ENCODE results near the gene MRI1. TPM values are rescaled to one million over a fixed set of nuclear protein-coding genes. Genes with fewer than 3 reads are reported as not detected.
"Not testable (repeated sequence)": the region's sequence is repeated elsewhere in the genome, so short reads cannot be mapped to it uniquely, and the experiment has no call there.

The MRI1 gene
- total RNA-seq, 4 donors from 2014 or later = 72.8 to 133 (median 92.1) TPM

- intact Hi-C loops (cut with DNase I; ENCODE audit: low total_unique reads) = no loop called here
- WGBS, 2 donors = 86 to 90% methylated on average over 16 of the region's 16 CpGs
- no peak for DNase-seq (ENCODE audit: low spot score in 2 of 2)
- TF ChIP-seq POLR2A (IDR thresholded peaks at IDR 0.05) = no peak
- no peak for TF ChIP-seq CTCF (IDR thresholded peaks at IDR 0.05)
- H3K4me3 ChIP-seq (ENCODE audit: low read depth, poor library complexity, severe bottlenecking) = no peak overlapping the region
Observed at GRCh38 chr19:13751436-13751835, 12.9 kb upstream of the MRI1 start.

- WGBS, 2 donors = 86 to 90% methylated on average over 7 of the region's 7 CpGs
- intact Hi-C loops (cut with DNase I; ENCODE audit: low total_unique reads); DNase-seq (ENCODE audit: low spot score in 2 of 2); H3K4me3 ChIP-seq (ENCODE audit: low read depth, poor library complexity, severe bottlenecking): not testable (repeated sequence)
Observed at GRCh38 chr19:13753622-13754021, 10.7 kb upstream of the MRI1 start.

- TF ChIP-seq POLR2A (IDR thresholded peaks at IDR 0.05) (no peak), CTCF (IDR thresholded peaks at IDR 0.05) (no peak)
- intact Hi-C loops (cut with DNase I; ENCODE audit: low total_unique reads) = no loop called here
- H3K4me3 ChIP-seq (ENCODE audit: low read depth, poor library complexity, severe bottlenecking) = no peak overlapping the region
- WGBS, 2 donors = 99% methylated on average over 9 of the region's 9 CpGs
- no peak for DNase-seq (ENCODE audit: low spot score in 2 of 2)
Observed at GRCh38 chr19:13756210-13756609, 8.1 kb upstream of the MRI1 start.

- no peak for DNase-seq (ENCODE audit: low spot score in 2 of 2)
- intact Hi-C loops (cut with DNase I; ENCODE audit: low total_unique reads) = no loop called here
- WGBS, 2 donors = 82% methylated on average over 15 of the region's 15 CpGs
- no peak overlapping the region for H3K4me3 ChIP-seq (ENCODE audit: low read depth, poor library complexity, severe bottlenecking)
- TF ChIP-seq CTCF (IDR thresholded peaks at IDR 0.05) = no peak
- TF ChIP-seq POLR2A (IDR thresholded peaks at IDR 0.05) = no peak
Observed at GRCh38 chr19:13757805-13758772, 6.2 kb upstream of the MRI1 start.

GRCh38 chr19:13758795-13759194, 5.5 kb upstream of the MRI1 start:
- TF ChIP-seq CTCF (IDR thresholded peaks at IDR 0.05) (no peak), POLR2A (IDR thresholded peaks at IDR 0.05) (no peak)
- no peak for DNase-seq (ENCODE audit: low spot score in 2 of 2)
- H3K4me3 ChIP-seq (ENCODE audit: low read depth, poor library complexity, severe bottlenecking) = no peak overlapping the region
- intact Hi-C loops (cut with DNase I; ENCODE audit: low total_unique reads) = no loop called here
- 93 to 95% methylated on average over 24 of the region's 24 CpGs for WGBS, 2 donors

- DNase-seq (ENCODE audit: low spot score in 2 of 2) = no peak
- WGBS, 2 donors = 86 to 89% methylated on average over 8 of the region's 8 CpGs
- intact Hi-C loops (cut with DNase I; ENCODE audit: low total_unique reads) = no loop called here
- no peak overlapping the region for H3K4me3 ChIP-seq (ENCODE audit: low read depth, poor library complexity, severe bottlenecking)
- TF ChIP-seq POLR2A (IDR thresholded peaks at IDR 0.05) (no peak), CTCF (IDR thresholded peaks at IDR 0.05) (no peak)
Observed at GRCh38 chr19:13761423-13761822, 2.9 kb upstream of the MRI1 start.
